H4 (cell line): ENCODE data around the gene CCDC169. TPM values are rescaled to one million over a fixed set of nuclear protein-coding genes. Genes with fewer than 3 reads are reported as not detected.
"Not testable (repeated sequence)": the region's sequence is repeated elsewhere in the genome, so short reads cannot be mapped to it uniquely, and the experiment has no call there.

Experiments used
- DNase-seq: peaks from one replicate; pipeline ENCODE4 v3.0.0-alpha.2; 2015; ENCODE audit warnings: low spot score
- total RNA-seq: library from RNA; depleted of rRNA; stranded (reverse); fragments of >200 nt; shearing (Covaris generic); gene quantifications from 2 replicates; pipeline ENCODE4 v1.2.3, GENCODE V29; 2014; rRNA removed

Gene CCDC169
- 2.3 and 5.7 TPM in 2 replicates for total RNA-seq

DNA sequence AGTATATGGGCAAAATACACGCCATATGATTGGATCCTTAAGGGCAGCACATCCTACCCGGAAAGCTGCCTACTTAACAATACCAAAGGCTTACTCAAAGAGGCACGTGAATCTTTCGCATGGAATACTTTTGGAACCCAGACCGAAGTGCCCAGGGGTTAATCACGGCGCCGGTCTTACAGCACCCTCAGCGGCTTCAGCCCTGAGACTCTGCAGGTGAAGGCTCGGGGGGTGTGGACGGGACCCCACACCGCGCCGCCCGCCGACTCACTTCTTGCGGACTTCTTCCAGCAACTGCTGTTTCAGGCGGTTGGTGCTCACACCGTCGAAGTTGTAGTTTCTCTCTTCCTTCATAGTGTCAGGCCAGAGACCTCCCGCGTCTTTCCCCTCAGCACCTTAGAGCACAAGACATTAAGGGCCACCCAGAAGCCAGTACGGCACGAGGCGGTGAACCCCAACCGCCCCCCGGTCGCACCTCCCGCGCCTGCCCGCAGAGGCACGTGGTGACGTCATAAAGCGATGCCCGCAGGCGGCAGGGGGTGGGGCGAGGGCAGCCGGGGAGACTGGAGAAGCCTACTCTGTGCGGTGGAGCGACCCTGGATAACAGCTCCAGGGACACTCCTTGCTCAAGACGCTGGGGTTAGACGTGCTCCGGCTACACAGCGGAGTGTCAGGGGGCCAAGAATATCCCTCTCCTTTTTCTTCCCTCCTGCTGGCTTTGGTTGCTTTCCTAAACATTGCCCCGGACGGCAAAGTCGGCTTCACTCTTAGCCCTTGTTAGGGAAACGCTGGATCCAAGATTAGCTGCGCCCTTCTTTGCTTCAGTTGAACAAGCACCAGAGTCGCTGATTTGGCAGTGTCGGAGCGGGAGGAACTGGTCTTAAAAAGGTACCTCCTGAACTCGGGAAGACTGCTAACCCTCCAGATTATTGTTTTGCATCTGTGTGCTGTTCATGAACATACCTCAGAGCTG, at the start of gene CCDC169:
Gene CCDC169 (minus strand): TSS at position 449 of the 973 bp plus-strand sequence. CDS start 95 bp downstream, at position 354.
- DNase-seq = peak; percentile 44

DNA sequence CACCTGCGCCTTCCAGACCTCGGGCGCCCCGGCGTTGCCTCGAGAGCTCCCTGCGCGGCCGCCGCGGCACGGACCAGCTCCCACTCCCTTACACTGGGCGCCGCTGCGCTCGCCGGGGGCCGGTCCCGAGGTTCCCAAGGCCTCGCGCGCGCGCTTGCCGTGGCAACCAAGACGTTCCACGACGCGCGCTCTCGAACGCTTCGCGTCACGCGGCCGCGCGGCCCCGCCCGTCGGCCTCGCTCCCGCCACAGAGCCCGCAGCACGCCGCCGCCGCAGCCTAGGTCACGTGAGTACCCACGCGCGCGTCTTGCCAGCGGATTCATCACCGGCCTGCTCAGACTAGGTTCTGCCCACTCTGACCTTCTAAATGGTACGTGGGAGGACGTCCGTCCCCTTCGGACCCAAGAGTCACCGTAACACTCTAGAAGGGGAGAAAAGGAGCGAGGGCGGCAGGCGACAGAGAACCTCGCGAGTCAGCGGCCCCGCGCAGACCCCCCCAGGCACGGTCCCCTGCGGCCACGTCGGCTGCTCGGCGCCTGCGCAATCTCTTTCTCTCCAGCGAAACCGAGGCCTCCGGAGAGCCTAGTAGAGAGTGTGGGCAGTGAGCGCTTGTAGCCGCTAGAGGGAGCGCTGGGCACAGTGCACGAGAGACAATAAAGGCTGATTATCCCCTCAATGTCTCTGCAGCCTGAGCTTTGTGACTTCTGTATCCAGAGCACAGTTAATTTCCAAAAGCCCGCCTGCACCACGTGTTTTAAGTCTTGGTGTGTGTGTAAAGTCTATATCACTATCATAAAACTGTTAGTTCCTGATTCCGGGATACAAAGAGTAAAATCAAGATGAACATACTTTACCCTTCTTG, 48.8 kb upstream of the CCDC169 start, which contains the start of gene SPART:
Gene SPART (minus strand): TSS at position 173 of the 862 bp plus-strand sequence. CDS start 10,564 bp downstream, outside the sequence.
- DNase-seq = peak; percentile 80

DNA sequence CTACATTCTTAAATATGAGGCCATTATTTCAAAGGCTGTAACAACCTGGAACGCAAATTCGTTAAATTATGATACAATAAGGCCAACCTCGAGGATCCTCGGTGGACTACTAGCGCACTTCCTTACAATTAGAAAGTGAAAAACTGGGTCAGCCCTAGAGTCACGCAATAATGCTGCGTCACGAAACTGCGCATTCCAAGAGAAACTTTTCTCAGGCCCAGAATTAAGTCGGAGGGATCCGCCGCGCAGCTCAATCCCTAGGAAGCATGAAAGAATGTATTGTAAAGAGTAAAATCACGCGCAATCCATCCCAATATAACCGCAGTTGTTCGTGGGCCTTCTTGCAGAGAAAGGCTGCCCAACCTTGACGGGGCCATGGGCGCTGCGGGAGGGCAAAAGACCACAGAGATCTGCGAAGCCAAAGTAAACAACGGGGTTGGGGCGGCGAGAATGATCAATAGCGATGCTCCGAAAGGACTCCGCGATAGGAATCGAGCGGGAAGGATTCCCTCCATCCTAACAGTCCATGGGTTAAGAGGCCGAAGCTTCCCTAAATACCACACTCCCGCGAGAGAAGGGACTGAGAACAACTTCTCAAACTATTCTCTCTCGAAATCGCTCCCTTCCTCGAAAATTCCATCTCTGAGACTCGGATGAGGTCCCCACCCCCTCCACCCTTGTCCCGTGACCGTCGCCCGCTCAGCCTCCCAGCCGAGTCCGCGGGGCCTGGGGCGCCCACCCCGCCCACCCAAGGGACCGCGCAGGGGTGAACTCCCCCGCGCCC, 48.0 kb upstream of the CCDC169 start:
- peak; percentile 68 for DNase-seq

GRCh38 chr13:36344886-36345437, 47.3 kb upstream of the CCDC169 start:
- no peak for DNase-seq

- peak; percentile 43 for DNase-seq
Measured at GRCh38 chr13:36344173-36344572, 46.6 kb upstream of the CCDC169 start.

DNA sequence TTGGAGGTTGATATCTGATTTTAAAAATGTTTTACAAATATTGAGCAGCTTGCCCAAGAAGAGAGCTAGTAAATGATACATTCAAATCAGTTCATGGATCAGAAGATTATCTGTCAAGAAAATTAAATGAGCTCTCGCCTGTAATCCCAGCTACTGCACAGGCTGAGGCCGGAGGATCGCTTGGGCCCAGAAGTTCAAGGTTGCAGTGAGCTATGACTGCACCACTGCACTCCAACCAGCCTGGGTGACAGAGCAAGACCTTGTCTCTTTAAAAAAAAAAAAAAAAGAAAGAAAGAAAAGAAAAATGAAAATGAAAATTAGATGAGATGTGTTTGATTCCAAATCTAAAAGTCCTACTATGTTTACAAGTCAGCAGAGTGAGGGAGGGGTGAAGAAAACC, 46.2 kb upstream of the CCDC169 start:
- no peak for DNase-seq

- no peak for DNase-seq
Measured at GRCh38 chr13:36342715-36343114, 45.1 kb upstream of the CCDC169 start.

DNA sequence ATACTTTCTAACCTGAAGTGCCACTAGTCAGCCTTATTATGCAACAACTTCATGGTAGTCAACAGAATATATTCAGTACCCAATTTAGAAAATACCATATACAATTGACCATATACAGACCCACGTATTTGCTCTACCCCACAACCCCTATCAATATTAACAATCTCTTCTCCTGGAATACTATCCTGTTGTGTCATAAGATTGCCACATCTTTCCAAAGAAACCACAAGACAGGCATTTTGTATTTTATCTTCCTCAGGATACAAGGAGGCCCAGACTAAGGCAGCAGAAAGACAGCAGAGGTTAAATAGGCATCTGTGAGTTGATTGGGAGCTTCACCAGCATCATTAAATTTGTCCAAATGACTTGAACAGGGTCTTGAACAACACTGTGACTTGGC, 44.1 kb upstream of the CCDC169 start:
- DNase-seq = no peak

DNA sequence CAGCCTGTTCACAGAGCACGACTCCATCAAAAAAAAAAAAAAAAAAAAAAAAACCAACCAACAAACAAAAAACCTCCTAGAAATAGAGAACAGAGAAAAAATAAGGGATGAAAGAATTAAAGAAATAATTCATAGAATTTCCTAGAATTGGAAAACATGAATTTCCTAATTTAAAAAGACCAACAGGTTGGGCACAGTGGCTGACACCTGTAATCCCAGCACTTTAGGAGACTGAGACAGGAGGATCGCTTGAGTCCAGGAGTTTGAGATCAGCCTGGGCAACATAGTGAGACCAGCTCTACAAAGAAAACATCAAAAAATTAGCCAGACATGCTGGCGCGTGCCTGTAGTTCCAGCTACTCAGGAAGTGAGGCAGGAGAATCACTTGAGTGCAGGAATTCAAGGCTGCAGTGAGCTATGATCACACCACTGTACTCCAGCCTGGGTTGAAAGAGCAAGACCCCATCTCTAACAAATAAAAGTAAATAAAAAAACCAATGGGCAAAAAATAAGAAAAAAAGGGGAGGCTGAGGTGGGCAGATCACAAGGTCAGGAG, 42.1 kb upstream of the CCDC169 start:
- DNase-seq = no peak

GRCh38 chr13:36337938-36338641, 40.5 kb upstream of the CCDC169 start:
- no peak for DNase-seq

DNA sequence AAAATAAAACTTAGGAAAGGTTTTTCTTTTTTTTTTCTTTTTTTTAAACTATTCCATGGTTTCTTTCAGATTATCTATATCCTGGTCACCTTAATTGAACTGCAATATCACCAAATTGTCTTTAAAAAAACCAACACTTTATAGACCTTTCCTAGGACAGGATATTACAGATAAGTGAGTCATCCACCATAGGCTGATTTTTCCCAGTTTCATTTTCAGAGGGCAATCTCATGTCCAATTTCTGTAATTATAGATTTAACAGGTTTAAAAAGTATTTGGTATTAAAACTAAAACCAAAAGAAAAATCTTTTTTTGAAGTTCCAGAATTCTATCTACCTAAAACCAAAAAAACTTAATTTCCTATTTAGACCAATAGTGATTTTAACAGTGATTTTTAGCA, 35.4 kb upstream of the CCDC169 start:
- DNase-seq = no peak

DNA sequence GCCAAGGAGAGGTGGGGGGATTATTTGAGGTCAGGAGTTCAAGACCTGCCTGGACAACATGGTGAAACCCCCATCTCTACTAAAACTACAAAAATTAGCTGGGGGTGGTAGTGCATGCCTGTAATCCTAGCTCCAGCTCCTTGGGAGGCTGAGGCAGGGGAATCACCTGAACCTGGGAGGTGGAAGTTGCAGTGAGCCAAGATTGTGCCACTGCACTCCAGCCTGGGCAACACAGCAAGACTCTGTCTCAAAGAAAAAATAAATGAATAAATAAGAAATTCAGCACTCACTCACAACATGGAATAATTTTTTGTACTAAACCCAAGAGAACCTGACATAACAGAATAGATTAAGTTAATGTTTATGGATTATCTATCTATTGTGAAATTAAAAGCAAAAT, 34.6 kb upstream of the CCDC169 start:
- not testable (repeated sequence) for DNase-seq

DNA sequence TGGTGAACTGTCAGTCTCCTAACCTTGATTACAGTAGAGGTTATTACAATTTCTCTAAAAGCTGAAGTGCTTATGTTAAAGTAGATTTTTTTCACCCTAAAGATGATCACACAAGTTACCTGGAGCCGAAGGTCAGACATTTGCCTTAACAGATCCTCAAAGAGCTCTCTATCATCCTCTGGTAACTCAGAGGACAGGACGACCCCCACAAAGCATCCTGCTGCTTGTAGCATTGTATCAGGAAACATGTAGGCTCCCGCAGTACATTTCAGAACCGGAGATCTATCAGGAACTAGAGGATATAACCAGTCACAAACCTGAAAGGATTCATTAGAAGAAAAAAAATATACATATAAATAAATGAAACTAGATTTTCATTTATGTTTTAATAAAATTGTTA, 33.7 kb upstream of the CCDC169 start:
- no peak for DNase-seq

DNA sequence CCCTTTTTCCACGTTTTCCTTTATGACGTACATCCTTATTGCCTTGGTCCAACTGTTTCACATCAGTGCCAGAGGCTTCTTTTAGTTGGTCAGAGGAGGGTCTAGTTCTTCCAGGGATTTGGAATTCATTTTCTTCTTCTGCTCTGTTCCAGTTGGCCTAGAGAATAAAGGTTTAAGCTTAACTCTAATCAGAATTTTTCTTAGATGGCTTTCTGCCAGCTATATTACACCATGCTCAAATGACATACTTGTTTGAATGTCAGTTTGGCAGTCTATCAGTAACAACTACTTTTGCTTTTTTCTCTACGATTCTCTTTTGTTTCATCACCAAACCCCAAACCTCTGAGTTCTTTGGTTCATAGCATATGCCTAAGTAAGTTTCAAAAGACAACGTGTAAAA, 31.7 kb upstream of the CCDC169 start:
- DNase-seq = no peak

GRCh38 chr13:36328821-36329220, 31.2 kb upstream of the CCDC169 start:
- DNase-seq = no peak

DNA sequence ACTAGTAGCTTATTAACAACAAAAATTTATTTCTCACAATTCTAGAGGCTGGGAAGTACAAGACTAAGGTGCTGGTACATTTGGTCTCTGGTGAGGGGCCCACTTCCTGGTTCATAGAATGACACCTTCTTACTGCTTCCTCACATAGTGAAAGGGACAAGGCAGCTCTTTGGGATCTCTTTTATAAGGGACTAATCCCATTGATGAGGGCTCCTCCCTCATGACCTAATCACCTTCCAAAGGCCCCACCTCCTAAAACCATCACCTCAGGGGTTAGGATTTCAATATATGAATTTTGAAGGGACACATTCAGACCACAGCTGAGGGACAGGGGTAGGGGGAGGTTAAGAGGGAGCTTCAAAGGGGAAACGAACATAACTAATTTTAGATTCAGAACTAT, 28.3 kb upstream of the CCDC169 start:
- DNase-seq = no peak

- DNase-seq = not testable (repeated sequence)
Measured at GRCh38 chr13:36324881-36325280, 27.3 kb upstream of the CCDC169 start.

DNA sequence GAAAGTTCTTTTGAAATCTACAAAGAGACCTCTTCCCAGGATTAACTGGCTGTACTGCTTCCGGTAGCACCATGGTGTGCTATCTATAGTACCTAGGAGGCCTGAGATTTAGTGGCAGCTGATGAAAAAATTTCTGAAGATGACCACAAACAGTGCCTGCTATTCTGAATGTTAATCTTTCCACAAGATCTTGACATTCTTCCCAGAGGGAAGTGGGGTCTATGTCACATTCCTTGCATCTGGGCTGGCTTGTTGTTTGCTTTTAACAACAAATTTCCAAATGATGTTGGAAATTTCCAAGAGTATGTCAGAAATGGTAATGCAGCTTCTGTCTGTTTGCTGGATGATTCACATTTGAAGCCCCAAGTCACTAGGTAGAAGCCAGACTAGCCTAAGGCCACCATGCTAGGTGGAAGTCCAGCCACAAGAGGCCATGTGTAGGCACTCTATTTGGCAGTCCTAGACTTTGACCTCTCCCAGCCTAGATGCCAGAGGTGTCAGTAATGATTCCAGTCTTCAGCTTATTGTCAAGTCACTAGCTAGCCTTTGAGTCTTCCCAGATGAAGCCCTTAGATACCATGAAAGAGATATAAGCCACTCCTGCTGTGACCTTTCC, 26.4 kb upstream of the CCDC169 start:
- no peak for DNase-seq

DNA sequence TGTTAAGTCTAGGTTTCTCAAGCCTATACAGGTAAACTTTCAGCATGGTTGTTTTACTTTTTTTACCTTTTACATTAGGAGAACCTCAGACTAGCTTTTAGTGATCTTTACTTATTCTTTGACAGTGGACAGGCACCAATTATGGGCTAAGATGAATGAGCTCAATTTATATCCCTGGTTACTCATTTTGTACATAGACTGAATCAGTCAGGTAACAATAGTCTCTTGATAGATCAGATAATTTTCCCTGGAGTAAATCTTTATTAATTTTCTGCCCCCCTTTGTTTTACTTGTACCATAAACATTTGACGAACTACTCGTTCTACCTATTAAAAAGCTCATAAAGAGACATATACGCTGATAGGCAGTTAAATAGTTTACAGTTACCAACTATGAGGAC, 25.8 kb upstream of the CCDC169 start:
- DNase-seq = no peak

GRCh38 chr13:36319793-36320192, 22.2 kb upstream of the CCDC169 start:
- DNase-seq = not testable (repeated sequence)
